Peyer's patch (tissue), 4 donors: ENCODE data around the gene TNN. TPM values are rescaled to one million over a fixed set of nuclear protein-coding genes. Genes with fewer than 3 reads are reported as not detected.

ENCODE experiments used
- DNase-seq, 3 donors: peaks; one replicate each; pipeline ENCODE4 v3.0.0-alpha.2; 2017 to 2019
- H3K27ac ChIP-seq, 4 donors: fragments of 200-600 bp; sonication (generic); one replicate each; pipeline ENCODE4 v1.5.1; 2016 to 2019
- H3K27me3 ChIP-seq, 2 donors: fragments of 200-600 bp; sonication (generic); one replicate each; pipeline ENCODE4 v1.5.1; 2019
- H3K36me3 ChIP-seq, 3 donors: fragments of 200-600 bp; sonication (generic); one replicate each; pipeline ENCODE4 v1.5.1; 2016 to 2019
- H3K4me1 ChIP-seq, 4 donors: fragments of 200-600 bp; sonication (generic); one replicate each; pipeline ENCODE4 v1.5.1; 2016 to 2019
- H3K4me3 ChIP-seq, 4 donors: fragments of 200-600 bp; sonication (generic); 1 replicate in 3 of 4; 2 replicates in 1 of 4; pipeline ENCODE4 v1.5.1; 2016 to 2019; ENCODE audit warnings: mild to moderate bottlenecking in 1 of 4
- H3K9me3 ChIP-seq, 4 donors: fragments of 200-600 bp; sonication (generic); one replicate each; pipeline ENCODE4 v1.5.1; 2016 to 2019; ENCODE audit warnings: mild to moderate bottlenecking in 1 of 4
- CTCF ChIP-seq, 6 experiments: fragments of 450-650 bp in 4 of 6; fragments of 200-600 bp in 2 of 6; sonication (generic) in 1 of 6; IDR thresholded peaks; one replicate each; pipeline ENCODE4 v1.5.1; 2017 to 2019; ENCODE audit warnings: antibody characterized with exemption in 6 of 6, mild to moderate bottlenecking in 3 of 6, moderate library complexity in 1 of 6
- POLR2A ChIP-seq, 2 donors: fragments of 450-650 bp; IDR thresholded peaks; one replicate each; pipeline ENCODE4 v1.5.1; 2017; ENCODE audit warnings: antibody characterized with exemption in 2 of 2, mild to moderate bottlenecking in 2 of 2, moderate library complexity in 2 of 2
- total RNA-seq, 4 donors: library from RNA; depleted of rRNA; stranded (reverse); fragments of >200 nt; gene quantifications; one replicate each; pipeline ENCODE4 v1.1.0, GENCODE V29; 2016

The TNN gene
- total RNA-seq, 4 donors from 2014 or later, result 0.35 to 0.83 TPM; not detected in 2

- Histone ChIP-seq H3K27me3 (no peaks in the 10 kb centered on the region), H3K4me1 (no peaks in the 10 kb centered on the region), H3K36me3 (peaks cover 0 to 65% (median 0%) of the 10 kb centered on the region in 3 donors), H3K27ac (no peak overlapping the region), H3K4me3 (no peak overlapping the region), H3K9me3 (no peaks in the 10 kb centered on the region)
- DNase-seq, result no peak
- TF ChIP-seq POLR2A (IDR thresholded peaks at IDR 0.05), result no peak
- TF ChIP-seq CTCF (IDR thresholded peaks at IDR 0.05), result no peak
Measured at GRCh38 chr1:175162955-175163354, 95.3 kb downstream of the TNN start.

GRCh38 chr1:175163702-175164101 lies 96.1 kb downstream of the TNN start:
- Histone ChIP-seq H3K36me3 (peaks cover 0 to 65% (median 0%) of the 10 kb centered on the region in 3 donors), H3K4me1 (no peaks in the 10 kb centered on the region), H3K27me3 (no peaks in the 10 kb centered on the region), H3K27ac (no peak overlapping the region), H3K4me3 (no peak overlapping the region), H3K9me3 (no peaks in the 10 kb centered on the region)
- no peak for DNase-seq
- no peak for TF ChIP-seq POLR2A (IDR thresholded peaks at IDR 0.05)
- TF ChIP-seq CTCF (IDR thresholded peaks at IDR 0.05), result no peak

- no peaks in the 10 kb centered on the region for H3K27me3 ChIP-seq
- peaks cover 0 to 2% (median 0%) of the 10 kb centered on the region in 4 donors for H3K4me1 ChIP-seq
- H3K9me3 ChIP-seq, result no peaks in the 10 kb centered on the region
- DNase-seq, result no peak
- H3K27ac ChIP-seq, result no peak overlapping the region
- no peak overlapping the region for H3K4me3 ChIP-seq
- no peak for TF ChIP-seq CTCF (IDR thresholded peaks at IDR 0.05)
- TF ChIP-seq POLR2A (IDR thresholded peaks at IDR 0.05), result no peak
- peaks cover 0 to 61% (median 0%) of the 10 kb centered on the region in 3 donors for H3K36me3 ChIP-seq
Measured at GRCh38 chr1:175164751-175165150, 97.1 kb downstream of the TNN start.

- DNase-seq, result no peak
- TF ChIP-seq POLR2A (IDR thresholded peaks at IDR 0.05), result no peak
- TF ChIP-seq CTCF (IDR thresholded peaks at IDR 0.05), result no peak
- Histone ChIP-seq H3K27ac (no peak overlapping the region), H3K36me3 (peaks cover 0 to 48% (median 0%) of the 10 kb centered on the region in 3 donors), H3K27me3 (no peaks in the 10 kb centered on the region), H3K4me3 (no peak overlapping the region), H3K9me3 (no peaks in the 10 kb centered on the region), H3K4me1 (peaks cover 0 to 9% (median 3%) of the 10 kb centered on the region in 4 donors)
Measured at GRCh38 chr1:175166746-175167145, 99.1 kb downstream of the TNN start.

GRCh38 chr1:175167861-175168260 lies 100.2 kb downstream of the TNN start:
- Histone ChIP-seq H3K27me3 (no peaks in the 10 kb centered on the region), H3K4me1 (peaks cover 0 to 9% (median 3%) of the 10 kb centered on the region in 4 donors), H3K36me3 (peaks cover 0 to 41% (median 0%) of the 10 kb centered on the region in 3 donors), H3K27ac (no peak overlapping the region), H3K9me3 (no peaks in the 10 kb centered on the region), H3K4me3 (no peak overlapping the region)
- TF ChIP-seq CTCF (IDR thresholded peaks at IDR 0.05) (no peak), POLR2A (IDR thresholded peaks at IDR 0.05) (no peak)
- no peak for DNase-seq

GRCh38 chr1:175168782-175169181 lies 101.1 kb downstream of the TNN start:
- Histone ChIP-seq H3K27ac (no peak overlapping the region), H3K4me3 (no peak overlapping the region), H3K4me1 (peaks cover 0 to 9% (median 3%) of the 10 kb centered on the region in 4 donors), H3K27me3 (no peaks in the 10 kb centered on the region), H3K9me3 (no peaks in the 10 kb centered on the region), H3K36me3 (peaks cover 0 to 32% (median 0%) of the 10 kb centered on the region in 3 donors)
- TF ChIP-seq CTCF (IDR thresholded peaks at IDR 0.05) (no peak), POLR2A (IDR thresholded peaks at IDR 0.05) (no peak)
- no peak for DNase-seq
